ENCODE measurements around the gene SCO2. TPM values are rescaled to one million over a fixed set of nuclear protein-coding genes. Genes with fewer than 3 reads are reported as not detected.

Gene SCO2
- total RNA-seq, 2 donors from 2014 or later = 13.1 to 18.5 TPM

- peaks cover 25 to 33% of the 10 kb centered on the region in 2 donors for H3K4me1 Mint-ChIP-seq (ENCODE audit: low read depth in 2 of 2)
- H3K4me3 Mint-ChIP-seq = peak within 1 kb of the TSS; percentile 91
- no peaks in the 10 kb centered on the region for H3K9me3 Mint-ChIP-seq
- peaks cover 0 to 3% of the 10 kb centered on the region in 2 donors for H3K27me3 Mint-ChIP-seq
- ATAC-seq (peak; percentile 93 to 96), DNase-seq (ENCODE audit: low spot score) (peak; percentile 95)
- no peaks in the 10 kb centered on the region for H3K36me3 Mint-ChIP-seq
- peak within 1 kb of the TSS; percentile 49 to 81 for H3K27ac Mint-ChIP-seq
Observed at GRCh38 chr22:50474710-50475651, 50.4 kb downstream of the SCO2 start, which contains the start of gene SBF1. Gene SBF1, minus strand, starts transcription at chr22:50475035. Its CDS starts 195 bp downstream, at chr22:50474840.

- Mint-ChIP-seq H3K27me3 (peaks cover 0 to 3% of the 10 kb centered on the region in 2 donors), H3K4me3 (peak overlapping the region; percentile 91), H3K36me3 (no peaks in the 10 kb centered on the region), H3K4me1 (ENCODE audit: low read depth in 2 of 2) (peaks cover 25 to 33% of the 10 kb centered on the region in 2 donors), H3K27ac (peak overlapping the region; percentile 49 to 81), H3K9me3 (no peaks in the 10 kb centered on the region)
- DNase-seq (ENCODE audit: low spot score) (no peak), ATAC-seq (peak in 1 of 2 donors; percentile 1)
Observed at GRCh38 chr22:50473855-50474671, 51.3 kb downstream of the SCO2 start.

Other genes starting within 250 kb of the SCO2 start
- 1 to 10 TPM; 4.4 to 5.5 TPM for gene PLXNB2, start 218.0 kb downstream of the SCO2 start, total RNA-seq
- gene DENND6B, start 198.6 kb downstream of the SCO2 start, total RNA-seq = 1 to 10 TPM; 2.2 TPM
- gene PPP6R2, start 182.3 kb downstream of the SCO2 start, total RNA-seq = 100 to 1,000 TPM in 1 of 2 donors, 10 to 100 TPM in 1; 61.1 to 100 TPM
- 100 to 1,000 TPM; 114 to 152 TPM for gene SBF1, start 50.6 kb downstream of the SCO2 start, total RNA-seq
- gene ADM2, start 44.1 kb downstream of the SCO2 start, total RNA-seq = 1 to 10 TPM; 2.6 to 6.7 TPM
- under 1 TPM in 1 of 2 donors, not detected in 1; 0.45 TPM for gene MIOX, start 38.7 kb downstream of the SCO2 start, total RNA-seq
- 100 to 1,000 TPM in 1 of 2 donors, 10 to 100 TPM in 1; 97.8 to 149 TPM for gene LMF2, start 17.9 kb downstream of the SCO2 start, total RNA-seq
- 100 to 1,000 TPM; 105 to 156 TPM for gene NCAPH2, start 17.4 kb downstream of the SCO2 start, total RNA-seq
- gene TYMP, start 4.4 kb upstream of the SCO2 start, total RNA-seq = 100 to 1,000 TPM; 164 to 234 TPM
- gene KLHDC7B, start 20.3 kb upstream of the SCO2 start, total RNA-seq = 10 to 100 TPM in 1 of 2 donors, 1 to 10 TPM in 1; 6.5 to 15.2 TPM
- not detected for gene SYCE3, start 37.3 kb upstream of the SCO2 start, total RNA-seq
- 100 to 1,000 TPM in 1 of 2 donors, 10 to 100 TPM in 1; 40.3 to 102 TPM for gene CPT1B, start 52.8 kb upstream of the SCO2 start, total RNA-seq
- gene CHKB, start 57.3 kb upstream of the SCO2 start, total RNA-seq = 100 to 1,000 TPM; 120 to 130 TPM
- under 1 TPM; 0.08 to 0.21 TPM for gene MAPK8IP2, start 75.2 kb upstream of the SCO2 start, total RNA-seq
- 10 to 100 TPM; 35.7 to 38.9 TPM for gene ARSA, start 102.6 kb upstream of the SCO2 start, total RNA-seq
- gene SHANK3, start 147.2 kb upstream of the SCO2 start, total RNA-seq = not detected
- gene ACR, start 212.6 kb upstream of the SCO2 start, total RNA-seq = not detected